Body of pancreas (tissue), 4 donors: Measurements from ENCODE around the gene BMERB1.

Experiments used
- POLR2A ChIP-seq, 3 donors: fragments of 450-650 bp; IDR thresholded peaks; one replicate each; pipeline ENCODE4 v1.6.1; 2016; ENCODE audit warnings: antibody characterized with exemption in 3 of 3, mild to moderate bottlenecking in 2 of 3
- TF ChIP-seq, protein P1 (sequence below), 7 experiments: fragments of 450-650 bp in 4 of 7; fragments of 200-600 bp in 3 of 7; sonication (generic) in 3 of 7; IDR thresholded peaks; one replicate each; pipeline ENCODE4 v1.5.1; 2016 to 2019; ENCODE audit warnings: antibody characterized with exemption in 7 of 7

DNA sequence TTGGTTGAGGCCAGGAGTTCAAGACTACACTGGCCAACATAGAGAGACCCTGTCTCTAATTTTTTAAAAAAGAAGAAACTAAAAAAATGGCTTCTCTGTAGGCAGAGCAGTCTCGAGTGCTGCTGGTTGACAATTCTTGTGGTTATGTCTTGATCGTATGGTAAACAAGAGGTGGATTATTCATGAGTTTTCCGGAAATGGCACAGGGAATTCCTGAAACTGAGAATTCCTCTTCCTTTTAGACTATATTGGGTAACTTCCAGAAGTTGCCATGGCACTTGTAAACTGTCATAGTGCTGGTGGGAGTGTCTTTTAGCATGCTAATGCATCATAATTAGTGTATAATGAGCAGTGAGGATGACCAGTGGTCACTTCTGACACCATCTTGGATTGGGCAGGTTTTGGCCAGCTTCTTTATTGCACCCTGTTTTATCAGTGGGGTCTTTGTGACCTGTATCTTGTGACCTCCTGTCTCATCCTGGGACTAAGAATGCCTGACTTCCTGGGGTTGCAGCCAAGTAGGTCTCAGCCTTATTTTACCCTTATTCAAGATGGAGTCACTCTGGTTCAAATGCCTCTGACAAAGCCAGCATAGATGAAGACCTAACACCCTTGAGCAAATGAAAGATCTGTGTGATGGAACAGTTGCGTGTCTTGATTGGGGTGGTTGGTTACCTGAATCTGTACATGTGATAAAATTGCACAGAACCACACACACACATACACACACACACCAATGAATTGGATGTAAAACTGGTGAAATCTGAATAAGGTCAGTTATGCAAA, 30.2 kb downstream of the BMERB1 start:
- TF ChIP-seq, protein P1, sequence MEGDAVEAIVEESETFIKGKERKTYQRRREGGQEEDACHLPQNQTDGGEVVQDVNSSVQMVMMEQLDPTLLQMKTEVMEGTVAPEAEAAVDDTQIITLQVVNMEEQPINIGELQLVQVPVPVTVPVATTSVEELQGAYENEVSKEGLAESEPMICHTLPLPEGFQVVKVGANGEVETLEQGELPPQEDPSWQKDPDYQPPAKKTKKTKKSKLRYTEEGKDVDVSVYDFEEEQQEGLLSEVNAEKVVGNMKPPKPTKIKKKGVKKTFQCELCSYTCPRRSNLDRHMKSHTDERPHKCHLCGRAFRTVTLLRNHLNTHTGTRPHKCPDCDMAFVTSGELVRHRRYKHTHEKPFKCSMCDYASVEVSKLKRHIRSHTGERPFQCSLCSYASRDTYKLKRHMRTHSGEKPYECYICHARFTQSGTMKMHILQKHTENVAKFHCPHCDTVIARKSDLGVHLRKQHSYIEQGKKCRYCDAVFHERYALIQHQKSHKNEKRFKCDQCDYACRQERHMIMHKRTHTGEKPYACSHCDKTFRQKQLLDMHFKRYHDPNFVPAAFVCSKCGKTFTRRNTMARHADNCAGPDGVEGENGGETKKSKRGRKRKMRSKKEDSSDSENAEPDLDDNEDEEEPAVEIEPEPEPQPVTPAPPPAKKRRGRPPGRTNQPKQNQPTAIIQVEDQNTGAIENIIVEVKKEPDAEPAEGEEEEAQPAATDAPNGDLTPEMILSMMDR (IDR thresholded peaks at IDR 0.05), result no peak
- no peak for TF ChIP-seq POLR2A (IDR thresholded peaks at IDR 0.05)
